HEK293 (cell line): Measurements from ENCODE around the gene SLC46A2.

Experiments
- CTCF ChIA-PET: fragments of 350-600 bp; formaldehyde crosslinking; extraction: SDS; loops from one replicate; lab custom pipeline; 2021; ENCODE audit warnings: antibody characterized with exemption; lab: Yijun Ruan, JAX
- POLR2A ChIA-PET: fragments of 300-600 bp; formaldehyde crosslinking; extraction: SDS; loops from one replicate; lab custom pipeline; 2020; ENCODE audit warnings: antibody characterized with exemption, inconsistent platforms; lab: Yijun Ruan, JAX
- H3K27ac ChIP-seq: fragments of 200-500 bp; sonication (Bioruptor generic); 2 replicates; pipeline ENCODE4 v1.5.1; 2014; ENCODE audit warnings: low read depth, low read length, control low read depth, inconsistent platforms; ENCODE audit errors: extremely low read depth
- H3K36me3 ChIP-seq, 2 experiments: fragments of 200-500 bp in 1 of 2; sonication (Bioruptor generic) in 1 of 2; 1 replicate in 1 of 2; 2 replicates in 1 of 2; pipeline ENCODE4 v1.5.1; 2014 to 2017; ENCODE audit warnings: inconsistent platforms in 2 of 2, low read length in 2 of 2; ENCODE audit not compliant: control insufficient read depth in 2 of 2, insufficient read depth in 1 of 2
- H3K4me1 ChIP-seq: fragments of 200-500 bp; sonication (Bioruptor generic); 2 replicates; pipeline ENCODE4 v1.5.1; 2014; ENCODE audit warnings: mild to moderate bottlenecking, low read length, inconsistent platforms; ENCODE audit not compliant: control insufficient read depth, insufficient read depth
- H3K4me3 ChIP-seq: 2 replicates; pipeline ENCODE4 v1.5.1; 2011; ENCODE audit warnings: low read depth, mild to moderate bottlenecking, control low read depth, low read length, moderate library complexity
- H3K9me3 ChIP-seq: fragments of 200-500 bp; sonication (Bioruptor generic); 2 replicates; pipeline ENCODE4 v1.5.1; 2014; ENCODE audit warnings: low read depth, low read length, inconsistent platforms; ENCODE audit not compliant: control insufficient read depth, insufficient read depth
- HOXA7 ChIP-seq: sonication (generic); formaldehyde crosslinking; IDR thresholded peaks from 2 replicates; pipeline ENCODE4 v1.8.1; 2022; ENCODE audit warnings: missing genetic modification reagents, borderline replicate concordance
- HOXD13 ChIP-seq: sonication (generic); formaldehyde crosslinking; IDR thresholded peaks from 2 replicates; pipeline ENCODE4 v1.8.0; 2022; ENCODE audit warnings: missing genetic modification reagents, borderline replicate concordance
- KLF7 ChIP-seq: fragments of 450-650 bp; formaldehyde crosslinking; IDR thresholded peaks from 2 replicates; pipeline ENCODE4 v1.5.1; 2016; ENCODE audit warnings: missing biosample characterization, missing genetic modification characterization, borderline replicate concordance
- MZF1 ChIP-seq: fragments of 450-650 bp; formaldehyde crosslinking; IDR thresholded peaks from 2 replicates; pipeline ENCODE4 v1.5.1; 2017; ENCODE audit warnings: missing biosample characterization, missing genetic modification characterization, borderline replicate concordance
- PRDM1 ChIP-seq: fragments of 450-650 bp; formaldehyde crosslinking; IDR thresholded peaks from 2 replicates; pipeline ENCODE4; 2016; ENCODE audit warnings: missing biosample characterization, missing genetic modification characterization
- SCRT1 ChIP-seq: fragments of 450-650 bp; formaldehyde crosslinking; IDR thresholded peaks from 2 replicates; pipeline ENCODE4 v1.5.1; 2016; ENCODE audit warnings: missing biosample characterization, missing genetic modification characterization, borderline replicate concordance
- TRIM28 ChIP-seq: IDR thresholded peaks from 2 replicates; pipeline ENCODE4 v1.6.1; 2011; ENCODE audit warnings: low read length, control low read depth, borderline replicate concordance
- ZBTB17 ChIP-seq: fragments of 450-650 bp; formaldehyde crosslinking; IDR thresholded peaks from 2 replicates; pipeline ENCODE4 v1.5.1; 2016; ENCODE audit warnings: missing biosample characterization, missing genetic modification characterization
- ZBTB21 ChIP-seq: fragments of 450-650 bp; formaldehyde crosslinking; IDR thresholded peaks from 2 replicates; pipeline ENCODE4 v1.5.1; 2017; ENCODE audit warnings: missing biosample characterization, missing genetic modification characterization
- ZFHX2 ChIP-seq: fragments of 450-650 bp; formaldehyde crosslinking; conservative IDR thresholded peaks from 2 replicates; pipeline ENCODE4 v1.5.1; 2016; ENCODE audit warnings: missing biosample characterization, missing genetic modification characterization
- ZFP69B ChIP-seq: fragments of 450-650 bp; formaldehyde crosslinking; IDR thresholded peaks from 2 replicates; pipeline ENCODE4 v1.5.1; 2016; ENCODE audit warnings: missing biosample characterization, missing genetic modification characterization
- ZNF114 ChIP-seq: fragments of 450-650 bp; formaldehyde crosslinking; IDR thresholded peaks from 2 replicates; pipeline ENCODE4 v1.5.0; 2017; ENCODE audit warnings: missing biosample characterization, missing genetic modification characterization
- ZNF132 ChIP-seq: fragments of 450-650 bp; formaldehyde crosslinking; IDR thresholded peaks from 2 replicates; pipeline ENCODE4 v1.5.1; 2017; ENCODE audit warnings: missing biosample characterization, missing genetic modification characterization, borderline replicate concordance
- ZNF169 ChIP-seq: fragments of 450-650 bp; formaldehyde crosslinking; IDR thresholded peaks from 2 replicates; pipeline ENCODE4 v1.5.1; 2016; ENCODE audit warnings: missing biosample characterization, missing genetic modification characterization
- ZNF223 ChIP-seq: fragments of 450-650 bp; formaldehyde crosslinking; IDR thresholded peaks from 2 replicates; pipeline ENCODE4 v1.5.1; 2016; ENCODE audit warnings: missing biosample characterization, missing genetic modification characterization
- ZNF248 ChIP-seq: fragments of 450-650 bp; formaldehyde crosslinking; IDR thresholded peaks from 2 replicates; pipeline ENCODE4 v1.5.1; 2017; ENCODE audit warnings: missing biosample characterization, missing genetic modification characterization
- ZNF292 ChIP-seq: fragments of 450-650 bp; formaldehyde crosslinking; IDR thresholded peaks from 2 replicates; pipeline ENCODE4 v1.5.1; 2016; ENCODE audit warnings: low read depth, missing biosample characterization, missing genetic modification characterization, borderline replicate concordance
- ZNF394 ChIP-seq: fragments of 450-650 bp; formaldehyde crosslinking; IDR thresholded peaks from 2 replicates; pipeline ENCODE4 v1.5.1; 2016; ENCODE audit warnings: missing biosample characterization, missing genetic modification characterization, mild to moderate bottlenecking, moderate library complexity, borderline replicate concordance
- ZNF544 ChIP-seq: fragments of 450-650 bp; formaldehyde crosslinking; IDR thresholded peaks from 2 replicates; pipeline ENCODE4 v1.5.0; 2017; ENCODE audit warnings: missing biosample characterization, missing genetic modification characterization
- ZNF555 ChIP-seq: fragments of 450-650 bp; formaldehyde crosslinking; conservative IDR thresholded peaks from 2 replicates; pipeline ENCODE4 v1.5.1; 2017; ENCODE audit warnings: missing biosample characterization, mild to moderate bottlenecking, missing genetic modification characterization, inconsistent platforms
- ZNF558 ChIP-seq: fragments of 450-650 bp; formaldehyde crosslinking; IDR thresholded peaks from 2 replicates; pipeline ENCODE4 v1.5.1; 2016; ENCODE audit warnings: missing biosample characterization, missing genetic modification characterization
- ZNF596 ChIP-seq: fragments of 450-650 bp; IDR thresholded peaks from 2 replicates; pipeline ENCODE4 v1.5.0; 2018; ENCODE audit warnings: missing biosample characterization, mild to moderate bottlenecking, missing genetic modification characterization, moderate library complexity
- ZNF600 ChIP-seq: fragments of 450-650 bp; formaldehyde crosslinking; IDR thresholded peaks from 2 replicates; pipeline ENCODE4 v1.5.1; 2016; ENCODE audit warnings: missing biosample characterization, missing genetic modification characterization
- ZNF654 ChIP-seq: fragments of 450-650 bp; formaldehyde crosslinking; IDR thresholded peaks from 2 replicates; pipeline ENCODE4 v1.5.1; 2016; ENCODE audit warnings: low read depth, missing biosample characterization, missing genetic modification characterization
- ZNF701 ChIP-seq: fragments of 450-650 bp; formaldehyde crosslinking; IDR thresholded peaks from 2 replicates; pipeline ENCODE4 v1.5.1; 2016; ENCODE audit warnings: missing biosample characterization, missing genetic modification characterization
- ZNF707 ChIP-seq: fragments of 450-650 bp; formaldehyde crosslinking; IDR thresholded peaks from 2 replicates; pipeline ENCODE4 v1.5.1; 2016; ENCODE audit warnings: missing biosample characterization, missing genetic modification characterization
- TF ChIP-seq, protein P1 (sequence below): fragments of 450-650 bp; formaldehyde crosslinking; conservative IDR thresholded peaks from 2 replicates; pipeline ENCODE4 v1.5.1; 2016; ENCODE audit warnings: low read depth, missing biosample characterization, missing genetic modification characterization
- TF ChIP-seq, protein P2 (sequence below): fragments of 450-650 bp; formaldehyde crosslinking; IDR thresholded peaks from 2 replicates; pipeline ENCODE4 v1.5.1; 2016; ENCODE audit warnings: missing biosample characterization, missing genetic modification characterization
- TF ChIP-seq, protein P3 (sequence below): fragments of 450-650 bp; formaldehyde crosslinking; IDR thresholded peaks from 2 replicates; pipeline ENCODE4 v1.5.1; 2017; ENCODE audit warnings: missing biosample characterization, missing genetic modification characterization

Gene SLC46A2

DNA sequence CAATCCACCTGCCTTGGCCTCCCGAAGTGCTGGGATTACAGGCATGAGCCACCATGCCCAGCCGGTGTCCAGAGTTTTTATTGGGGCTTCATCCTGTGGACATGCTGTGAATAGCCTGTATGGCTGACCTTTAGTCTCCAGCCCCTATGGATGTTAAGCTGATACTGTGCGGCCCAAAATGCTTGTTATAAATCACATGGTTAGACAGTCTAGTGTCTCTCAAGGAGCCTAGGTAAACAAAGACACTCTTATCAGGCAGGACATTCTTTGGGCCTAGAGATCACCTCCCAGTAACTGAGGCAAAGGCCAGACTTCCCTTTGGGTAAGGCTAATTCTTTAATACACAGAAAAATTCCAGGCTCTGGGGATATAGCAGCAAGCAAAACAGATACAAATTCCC, 22.0 kb upstream of the SLC46A2 start (continued):
- TF ChIP-seq ZBTB21 (no peak), HOXA7 (CRISPR knock-in tag) (no peak), TRIM28 (no peak)
- TF ChIP-seq, protein P1, sequence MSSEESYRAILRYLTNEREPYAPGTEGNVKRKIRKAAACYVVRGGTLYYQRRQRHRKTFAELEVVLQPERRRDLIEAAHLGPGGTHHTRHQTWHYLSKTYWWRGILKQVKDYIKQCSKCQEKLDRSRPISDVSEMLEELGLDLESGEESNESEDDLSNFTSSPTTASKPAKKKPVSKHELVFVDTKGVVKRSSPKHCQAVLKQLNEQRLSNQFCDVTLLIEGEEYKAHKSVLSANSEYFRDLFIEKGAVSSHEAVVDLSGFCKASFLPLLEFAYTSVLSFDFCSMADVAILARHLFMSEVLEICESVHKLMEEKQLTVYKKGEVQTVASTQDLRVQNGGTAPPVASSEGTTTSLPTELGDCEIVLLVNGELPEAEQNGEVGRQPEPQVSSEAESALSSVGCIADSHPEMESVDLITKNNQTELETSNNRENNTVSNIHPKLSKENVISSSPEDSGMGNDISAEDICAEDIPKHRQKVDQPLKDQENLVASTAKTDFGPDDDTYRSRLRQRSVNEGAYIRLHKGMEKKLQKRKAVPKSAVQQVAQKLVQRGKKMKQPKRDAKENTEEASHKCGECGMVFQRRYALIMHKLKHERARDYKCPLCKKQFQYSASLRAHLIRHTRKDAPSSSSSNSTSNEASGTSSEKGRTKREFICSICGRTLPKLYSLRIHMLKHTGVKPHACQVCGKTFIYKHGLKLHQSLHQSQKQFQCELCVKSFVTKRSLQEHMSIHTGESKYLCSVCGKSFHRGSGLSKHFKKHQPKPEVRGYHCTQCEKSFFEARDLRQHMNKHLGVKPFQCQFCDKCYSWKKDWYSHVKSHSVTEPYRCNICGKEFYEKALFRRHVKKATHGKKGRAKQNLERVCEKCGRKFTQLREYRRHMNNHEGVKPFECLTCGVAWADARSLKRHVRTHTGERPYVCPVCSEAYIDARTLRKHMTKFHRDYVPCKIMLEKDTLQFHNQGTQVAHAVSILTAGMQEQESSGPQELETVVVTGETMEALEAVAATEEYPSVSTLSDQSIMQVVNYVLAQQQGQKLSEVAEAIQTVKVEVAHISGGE = no peak

DNA sequence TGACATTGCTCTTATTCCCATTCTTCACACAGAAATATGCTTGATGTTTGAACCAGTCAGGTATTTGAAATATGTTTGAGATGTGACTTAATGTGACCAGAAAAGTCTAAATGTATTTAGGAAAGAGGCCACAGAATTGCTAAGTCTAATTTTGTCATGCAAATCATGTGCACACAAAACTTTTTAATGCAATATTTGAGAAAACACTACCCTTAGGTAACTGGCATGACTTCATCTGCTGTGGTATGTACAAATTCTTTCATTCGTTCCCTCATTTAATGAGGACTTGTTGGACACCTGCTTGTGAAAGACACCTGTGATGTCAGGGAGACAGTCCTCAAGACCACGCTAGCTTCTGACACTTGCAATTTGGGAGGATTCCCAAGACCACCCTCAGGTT, 21.1 kb upstream of the SLC46A2 start:
- H3K27ac ChIP-seq = no peak overlapping the region
- POLR2A ChIA-PET = no interaction called here
- TF ChIP-seq ZNF544 (tag by site-specific recombination) (no peak), HOXD13 (CRISPR knock-in tag) (no peak), ZNF114 (no peak), KLF7 (tag by site-specific recombination) (no peak), ZNF701 (tag by site-specific recombination) (no peak), ZBTB17 (tag by site-specific recombination) (no peak), PRDM1 (no peak), ZNF248 (tag by site-specific recombination) (no peak), ZNF600 (tag by site-specific recombination) (no peak), ZNF292 (tag by site-specific recombination) (no peak), ZNF654 (tag by site-specific recombination) (no peak)
- TF ChIP-seq, protein P2, sequence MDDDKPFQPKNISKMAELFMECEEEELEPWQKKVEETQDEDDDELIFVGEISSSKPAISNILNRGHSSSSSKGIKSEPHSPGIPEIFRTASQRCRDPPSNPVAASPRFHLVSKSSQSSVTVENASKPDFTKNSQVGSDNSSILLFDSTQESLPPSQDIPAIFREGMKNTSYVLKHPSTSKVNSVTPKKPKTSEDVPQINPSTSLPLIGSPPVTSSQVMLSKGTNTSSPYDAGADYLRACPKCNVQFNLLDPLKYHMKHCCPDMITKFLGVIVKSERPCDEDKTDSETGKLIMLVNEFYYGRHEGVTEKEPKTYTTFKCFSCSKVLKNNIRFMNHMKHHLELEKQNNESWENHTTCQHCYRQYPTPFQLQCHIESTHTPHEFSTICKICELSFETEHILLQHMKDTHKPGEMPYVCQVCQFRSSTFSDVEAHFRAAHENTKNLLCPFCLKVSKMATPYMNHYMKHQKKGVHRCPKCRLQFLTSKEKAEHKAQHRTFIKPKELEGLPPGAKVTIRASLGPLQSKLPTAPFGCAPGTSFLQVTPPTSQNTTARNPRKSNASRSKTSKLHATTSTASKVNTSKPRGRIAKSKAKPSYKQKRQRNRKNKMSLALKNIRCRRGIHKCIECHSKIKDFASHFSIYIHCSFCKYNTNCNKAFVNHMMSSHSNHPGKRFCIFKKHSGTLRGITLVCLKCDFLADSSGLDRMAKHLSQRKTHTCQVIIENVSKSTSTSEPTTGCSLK (tag by site-specific recombination) = no peak
- TF ChIP-seq, all 188 proteins: peak for 0
- no peaks in the 10 kb centered on the region for H3K36me3 ChIP-seq
- CTCF ChIA-PET = interaction anchor here (0.7 to 7.7 kb wide), 2 partner anchors 9 to 14 kb away, joined by 3 to 47 read pairs; no protein-coding TSS in a partner anchor
- H3K4me3 ChIP-seq = no peak overlapping the region
- H3K9me3 ChIP-seq = no peaks in the 10 kb centered on the region
- peaks cover 2% of the 10 kb centered on the region; the same call in 1 of the 2 replicates for H3K4me1 ChIP-seq

DNA sequence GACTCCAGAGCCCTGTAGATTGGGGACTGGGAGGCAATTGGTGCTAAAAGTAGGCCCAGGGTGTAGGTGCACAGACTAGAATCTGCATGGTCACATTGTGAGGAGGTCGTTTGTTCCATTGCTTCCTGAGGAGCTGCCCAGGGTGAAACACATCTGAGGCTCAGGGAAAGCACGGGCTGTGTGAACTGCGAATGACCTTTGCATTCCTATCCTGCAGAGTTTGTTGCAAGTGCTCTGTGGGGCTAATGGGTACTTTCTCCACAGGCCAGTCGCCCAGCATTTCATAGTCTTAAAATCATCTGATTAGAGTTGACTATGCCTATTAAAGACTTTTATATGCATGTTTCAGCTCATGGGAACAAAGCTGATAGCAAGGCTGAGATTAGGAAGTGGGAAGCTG, 14.4 kb upstream of the SLC46A2 start:
- H3K4me3 ChIP-seq = no peak overlapping the region
- no peak for TF ChIP-seq ZNF707 (tag by site-specific recombination)
- TF ChIP-seq ZNF132 (tag by site-specific recombination) = no peak
- no peak for TF ChIP-seq SCRT1 (tag by site-specific recombination)
- TF ChIP-seq ZFP69B (tag by site-specific recombination) = no peak
- TF ChIP-seq ZNF169 (tag by site-specific recombination) = no peak
- no peak for TF ChIP-seq ZFHX2 (tag by site-specific recombination)
- TF ChIP-seq MZF1 (tag by site-specific recombination) = no peak
- TF ChIP-seq ZNF555 (tag by site-specific recombination) = no peak
- no peak for TF ChIP-seq ZNF223 (tag by site-specific recombination)
- TF ChIP-seq ZNF701 (tag by site-specific recombination) = no peak
- no peak for TF ChIP-seq ZNF394 (tag by site-specific recombination)
- TF ChIP-seq, protein P3, sequence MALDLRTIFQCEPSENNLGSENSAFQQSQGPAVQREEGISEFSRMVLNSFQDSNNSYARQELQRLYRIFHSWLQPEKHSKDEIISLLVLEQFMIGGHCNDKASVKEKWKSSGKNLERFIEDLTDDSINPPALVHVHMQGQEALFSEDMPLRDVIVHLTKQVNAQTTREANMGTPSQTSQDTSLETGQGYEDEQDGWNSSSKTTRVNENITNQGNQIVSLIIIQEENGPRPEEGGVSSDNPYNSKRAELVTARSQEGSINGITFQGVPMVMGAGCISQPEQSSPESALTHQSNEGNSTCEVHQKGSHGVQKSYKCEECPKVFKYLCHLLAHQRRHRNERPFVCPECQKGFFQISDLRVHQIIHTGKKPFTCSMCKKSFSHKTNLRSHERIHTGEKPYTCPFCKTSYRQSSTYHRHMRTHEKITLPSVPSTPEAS (tag by site-specific recombination) = no peak
- TF ChIP-seq ZNF596 = no peak
- no peak for TF ChIP-seq ZNF558
- TF ChIP-seq, all 188 proteins: peak for 0
- ChIA-PET CTCF (interaction anchor here (0.6 to 3.4 kb wide), 5 partner anchors 9 to 1141 kb away, joined by 3 to 47 read pairs (median 6); no protein-coding TSS in a partner anchor), POLR2A (no interaction called here)
- Histone ChIP-seq H3K4me1 (no peaks in the 10 kb centered on the region), H3K36me3 (no peaks in the 10 kb centered on the region), H3K9me3 (no peaks in the 10 kb centered on the region), H3K27ac (no peak overlapping the region)
